Psoas muscle (tissue), 8 donors: Measurements from ENCODE around the gene OR7G3. TPM values are rescaled to one million over a fixed set of nuclear protein-coding genes. Genes with fewer than 3 reads are reported as not detected.

Experiments
- ATAC-seq, 4 donors: fragments of 200-7000 bp; cut with Tn5 transposase; one replicate each; pipeline ENCODE4 v1.9.1; 2020; ENCODE audit warnings: moderate library complexity in 3 of 4, mild to moderate bottlenecking in 2 of 4
- DNase-seq, 2 donors: peaks; one replicate each; pipeline ENCODE4 v3.0.0-alpha.2; 2020
- H3K27ac ChIP-seq: fragments of 200-600 bp; one replicate; pipeline ENCODE4 v1.8.0; 2022
- H3K27me3 ChIP-seq, 3 donors: fragments of 200-600 bp in 1 of 3; one replicate each; pipeline versions ENCODE4 v1.6.1 to v1.8.0; 2013 to 2022; ENCODE audit warnings: low read length in 2 of 3, mild to moderate bottlenecking in 2 of 3, moderate library complexity in 1 of 3; ENCODE audit not compliant: insufficient read depth in 3 of 3
- H3K36me3 ChIP-seq, 2 donors: fragments of 200-600 bp in 1 of 2; one replicate each; pipeline versions ENCODE4 v1.6.1 to v1.8.0; 2013 to 2022; ENCODE audit warnings: low read depth in 1 of 2, mild to moderate bottlenecking in 1 of 2, moderate library complexity in 1 of 2; ENCODE audit not compliant: insufficient read depth in 1 of 2
- H3K4me1 ChIP-seq: fragments of 200-600 bp; one replicate; pipeline ENCODE4 v1.8.0; 2022
- H3K4me3 ChIP-seq: fragments of 200-600 bp; one replicate; pipeline ENCODE4 v1.8.0; 2022; ENCODE audit warnings: mild to moderate bottlenecking
- H3K9me3 ChIP-seq: fragments of 200-600 bp; one replicate; pipeline ENCODE4 v1.8.0; 2022
- WGBS, 3 donors: extraction: QIAGEN DNeasy Blood & Tissue Kit; methylation state at CpG; one replicate each; pipeline versions ENCODE4 v1.1.6 to v1.1.7; 2013; 5-methylcytosine and 5-hydroxymethylcytosine counted together
- intact Hi-C, 2 donors: fragments of 100-400 bp; cut with DNase I; formaldehyde crosslinking; loops; one replicate each; pipeline versions ENCODE4 v1.11.0 to v1.14.2; 2022
- polyA plus RNA-seq, 3 donors: library from polyadenylated mRNA; stranded (reverse); fragments of 200-250 nt; gene quantifications; one replicate each; pipeline ENCODE4 v1.2.3, GENCODE V29; 2013
- total RNA-seq, 4 donors: library from RNA; stranded (reverse); fragmentation: NEBNext Ultra II Directional in 2 of 4; extraction: Animal tissue kit (Norgen Biotek cat#: 25700) in 2 of 4; gene quantifications; one replicate each; pipeline versions ENCODE4 v1.2.1 to v1.2.4, GENCODE V29; 2021 to 2023
- TF ChIP-seq, protein P1 (sequence below): fragments of 200-600 bp; IDR thresholded peaks from one replicate; pipeline ENCODE4 v1.8.0; 2022; ENCODE audit warnings: antibody characterized with exemption
- donor health status: healthy with polysubstance abuse.
- donor health status: DM: no; HTN: no; CAD: no; lungs with moderate emphysema.
- donor health status: Bipolar disorder and iron deficiency.
- donor health status: healthy.
- donor health status: DM: yes; HTN: yes; CAD: no.
- donor health status: DM: no; HTN: no; CAD: no.
- donor health status: DM: no; HTN: no; CAD: no.
- donor health status: DM: yes; HTN: yes; CAD: no.

Gene OR7G3
- total and polyA plus RNA-seq, 7 donors, result not detected

GRCh38 chr19:9128171-9128570 lies 1.4 kb upstream of the OR7G3 start:
- no peak overlapping the region for H3K4me3 ChIP-seq
- intact Hi-C loops, result no loop called here
- H3K27me3 ChIP-seq, result peaks cover 1 to 16% (median 5%) of the 10 kb centered on the region in 3 donors
- WGBS, 3 donors, result 71 to 79% (median 75%) methylated on average over 3 of the region's 3 CpGs
- H3K36me3 ChIP-seq, result no peaks in the 10 kb centered on the region
- ATAC-seq, result no peak
- TF ChIP-seq, protein P1, sequence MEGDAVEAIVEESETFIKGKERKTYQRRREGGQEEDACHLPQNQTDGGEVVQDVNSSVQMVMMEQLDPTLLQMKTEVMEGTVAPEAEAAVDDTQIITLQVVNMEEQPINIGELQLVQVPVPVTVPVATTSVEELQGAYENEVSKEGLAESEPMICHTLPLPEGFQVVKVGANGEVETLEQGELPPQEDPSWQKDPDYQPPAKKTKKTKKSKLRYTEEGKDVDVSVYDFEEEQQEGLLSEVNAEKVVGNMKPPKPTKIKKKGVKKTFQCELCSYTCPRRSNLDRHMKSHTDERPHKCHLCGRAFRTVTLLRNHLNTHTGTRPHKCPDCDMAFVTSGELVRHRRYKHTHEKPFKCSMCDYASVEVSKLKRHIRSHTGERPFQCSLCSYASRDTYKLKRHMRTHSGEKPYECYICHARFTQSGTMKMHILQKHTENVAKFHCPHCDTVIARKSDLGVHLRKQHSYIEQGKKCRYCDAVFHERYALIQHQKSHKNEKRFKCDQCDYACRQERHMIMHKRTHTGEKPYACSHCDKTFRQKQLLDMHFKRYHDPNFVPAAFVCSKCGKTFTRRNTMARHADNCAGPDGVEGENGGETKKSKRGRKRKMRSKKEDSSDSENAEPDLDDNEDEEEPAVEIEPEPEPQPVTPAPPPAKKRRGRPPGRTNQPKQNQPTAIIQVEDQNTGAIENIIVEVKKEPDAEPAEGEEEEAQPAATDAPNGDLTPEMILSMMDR, result no peak
- DNase-seq, result no peak
- H3K27ac ChIP-seq, result no peak overlapping the region
- no peaks in the 10 kb centered on the region for H3K4me1 ChIP-seq
- H3K9me3 ChIP-seq, result no peaks in the 10 kb centered on the region

DNA sequence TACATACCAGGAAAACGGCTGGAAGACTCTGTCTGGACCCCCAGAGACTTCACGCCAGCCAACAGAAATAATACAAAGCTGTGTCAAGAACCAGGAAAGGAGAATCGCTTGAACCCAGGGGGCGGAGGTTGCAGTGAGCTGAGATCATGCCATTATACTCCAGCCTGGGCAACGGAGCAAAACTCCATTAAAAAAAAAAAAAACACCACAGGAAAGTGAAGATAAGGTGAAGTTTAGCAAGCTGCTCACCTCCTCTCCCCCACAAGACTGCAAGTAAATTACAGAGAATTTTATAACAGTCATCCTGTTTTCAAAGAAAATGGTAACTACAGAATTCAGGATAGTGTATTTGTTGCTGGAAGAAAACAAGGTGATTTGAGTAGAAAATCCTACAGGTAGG lies 10.2 kb downstream of the OR7G3 start:
- Histone ChIP-seq H3K4me3 (no peak overlapping the region), H3K27me3 (no peaks in the 10 kb centered on the region), H3K27ac (no peak overlapping the region), H3K9me3 (no peaks in the 10 kb centered on the region), H3K4me1 (no peaks in the 10 kb centered on the region), H3K36me3 (no peaks in the 10 kb centered on the region)
- ATAC-seq, result no peak
- TF ChIP-seq, protein P1, result no peak
- intact Hi-C loops, result no loop called here
- 49 to 56% (median 52%) methylated on average over 5 of the region's 5 CpGs for WGBS, 3 donors
- no peak for DNase-seq

GRCh38 chr19:9115307-9115813 lies 11.4 kb downstream of the OR7G3 start, which contains the start of gene OR7G1:
TSS of gene OR7G1 (minus strand) at chr19:9115763. CDS start at chr19:9115763, 0 bp downstream.
- TF ChIP-seq, protein P1, result no peak
- no peak for ATAC-seq
- WGBS, 3 donors, result 65 to 89% (median 76%) methylated on average over 2 of the region's 2 CpGs

GRCh38 chr19:9109959-9110358 lies 16.8 kb downstream of the OR7G3 start:
- Histone ChIP-seq H3K4me1 (no peaks in the 10 kb centered on the region), H3K36me3 (no peaks in the 10 kb centered on the region), H3K4me3 (no peak overlapping the region), H3K27ac (no peak overlapping the region), H3K9me3 (no peaks in the 10 kb centered on the region), H3K27me3 (peaks cover 0 to 3% (median 0%) of the 10 kb centered on the region in 3 donors)
- DNase-seq (no peak), ATAC-seq (no peak)
- TF ChIP-seq, protein P1, result no peak
- intact Hi-C loops, result no loop called here
- WGBS, 3 donors, result 47 to 60% (median 57%) methylated on average over 2 of the region's 2 CpGs

More at GRCh38 chr19:9115307-9115813, 11.4 kb downstream of the OR7G3 start, which contains the start of gene OR7G1:
- Histone ChIP-seq H3K9me3 (no peaks in the 10 kb centered on the region), H3K27ac (no peak within 1 kb of the TSS), H3K4me3 (no peak within 1 kb of the TSS), H3K27me3 (no peaks in the 10 kb centered on the region), H3K4me1 (no peaks in the 10 kb centered on the region), H3K36me3 (no peaks in the 10 kb centered on the region)
- intact Hi-C loops, result no loop called here
- no peak for DNase-seq

- 61 to 68% (median 64%) methylated on average over 8 of the region's 8 CpGs for WGBS, 3 donors
- TF ChIP-seq, protein P1, result no peak
- ATAC-seq (no peak), DNase-seq (no peak)
- Histone ChIP-seq H3K4me3 (no peak within 1 kb of the TSS), H3K4me1 (no peaks in the 10 kb centered on the region), H3K27me3 (peaks cover 0 to 3% (median 0%) of the 10 kb centered on the region in 3 donors), H3K36me3 (no peaks in the 10 kb centered on the region), H3K9me3 (no peaks in the 10 kb centered on the region), H3K27ac (no peak within 1 kb of the TSS)
- intact Hi-C loops, result no loop called here
Observed at GRCh38 chr19:9107375-9107774, 19.4 kb downstream of the OR7G3 start, which contains the start of gene OR7G2. TSS of gene OR7G2 (minus strand) at chr19:9107475. CDS start at chr19:9103243, 4,232 bp downstream.
